Left ventricle myocardium inferior (tissue), 1 donor: Measurements from ENCODE around the gene CTPS1. TPM values are rescaled to one million over a fixed set of nuclear protein-coding genes. Genes with fewer than 3 reads are reported as not detected.

Source experiments
- DNase-seq: peaks from one replicate; pipeline ENCODE4 v3.0.0-alpha.2; 2020
- H3K27ac ChIP-seq: fragments of 200-600 bp; replicated peaks from 2 replicates; pipeline ENCODE4 v1.8.0; 2021
- H3K27me3 ChIP-seq: fragments of 200-600 bp; 2 replicates; pipeline ENCODE4 v1.8.0; 2021; ENCODE audit warnings: low read depth
- H3K36me3 ChIP-seq: fragments of 200-600 bp; 2 replicates; pipeline ENCODE4 v1.8.0; 2021
- H3K4me1 ChIP-seq: fragments of 200-600 bp; 2 replicates; pipeline ENCODE4 v1.8.0; 2021
- H3K4me3 ChIP-seq: fragments of 200-600 bp; 2 replicates; pipeline ENCODE4 v1.8.0; 2021; ENCODE audit warnings: mild to moderate bottlenecking, moderate library complexity
- H3K9me3 ChIP-seq: fragments of 200-600 bp; replicated peaks from 2 replicates; pipeline ENCODE4 v1.8.0; 2021
- intact Hi-C: fragments of 100-400 bp; cut with micrococcal nuclease; formaldehyde crosslinking; loops from one replicate; pipeline ENCODE4 v1.11.0; 2022
- total RNA-seq: library from RNA; stranded (reverse); fragmentation: NEBNext Ultra II Directional; extraction: Animal tissue kit (Norgen Biotek cat#: 25700); gene quantifications from one replicate; pipeline ENCODE4 v1.2.1, GENCODE V29; 2021
- TF ChIP-seq, protein P1 (sequence below): fragments of 200-600 bp; IDR thresholded peaks from 2 replicates; pipeline ENCODE4 v1.8.0; 2021; ENCODE audit warnings: antibody characterized with exemption, mild to moderate bottlenecking, borderline replicate concordance
- donor health status: DM: no; HTN: yes; CAD: no; lungs with severe emphysema.

The CTPS1 gene
- total RNA-seq, 1 donor from 2014 or later = 7.1 TPM

GRCh38 chr1:41021526-41022308, 42.2 kb downstream of the CTPS1 start, which contains the start of gene SLFNL1:
SLFNL1 (minus strand) TSS chr1:41021725; CDS start chr1:41020660, 1,065 bp downstream.
- DNase-seq = peak; percentile 40
- H3K27ac ChIP-seq = peak within 1 kb of the TSS; percentile 56
- peaks cover 18% of the 10 kb centered on the region for H3K4me1 ChIP-seq
- no peaks in the 10 kb centered on the region for H3K27me3 ChIP-seq
- no peaks in the 10 kb centered on the region for H3K9me3 ChIP-seq
- TF ChIP-seq, protein P1, sequence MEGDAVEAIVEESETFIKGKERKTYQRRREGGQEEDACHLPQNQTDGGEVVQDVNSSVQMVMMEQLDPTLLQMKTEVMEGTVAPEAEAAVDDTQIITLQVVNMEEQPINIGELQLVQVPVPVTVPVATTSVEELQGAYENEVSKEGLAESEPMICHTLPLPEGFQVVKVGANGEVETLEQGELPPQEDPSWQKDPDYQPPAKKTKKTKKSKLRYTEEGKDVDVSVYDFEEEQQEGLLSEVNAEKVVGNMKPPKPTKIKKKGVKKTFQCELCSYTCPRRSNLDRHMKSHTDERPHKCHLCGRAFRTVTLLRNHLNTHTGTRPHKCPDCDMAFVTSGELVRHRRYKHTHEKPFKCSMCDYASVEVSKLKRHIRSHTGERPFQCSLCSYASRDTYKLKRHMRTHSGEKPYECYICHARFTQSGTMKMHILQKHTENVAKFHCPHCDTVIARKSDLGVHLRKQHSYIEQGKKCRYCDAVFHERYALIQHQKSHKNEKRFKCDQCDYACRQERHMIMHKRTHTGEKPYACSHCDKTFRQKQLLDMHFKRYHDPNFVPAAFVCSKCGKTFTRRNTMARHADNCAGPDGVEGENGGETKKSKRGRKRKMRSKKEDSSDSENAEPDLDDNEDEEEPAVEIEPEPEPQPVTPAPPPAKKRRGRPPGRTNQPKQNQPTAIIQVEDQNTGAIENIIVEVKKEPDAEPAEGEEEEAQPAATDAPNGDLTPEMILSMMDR = no peak
- intact Hi-C loops = no loop called here
- no peak within 1 kb of the TSS for H3K4me3 ChIP-seq
- H3K36me3 ChIP-seq = peaks cover 25% of the 10 kb centered on the region

- H3K36me3 ChIP-seq = peaks cover 29% of the 10 kb centered on the region
- intact Hi-C loops = no loop called here
- TF ChIP-seq, protein P1 = no peak
Observed at GRCh38 chr1:41022424-41022823, 42.9 kb downstream of the CTPS1 start.

GRCh38 chr1:41023279-41023990, 43.9 kb downstream of the CTPS1 start:
- H3K27ac ChIP-seq = no peak overlapping the region
- H3K27me3 ChIP-seq = no peaks in the 10 kb centered on the region
- DNase-seq = no peak
- TF ChIP-seq, protein P1 = no peak
- H3K4me3 ChIP-seq = no peak overlapping the region
- H3K4me1 ChIP-seq = peaks cover 18% of the 10 kb centered on the region
- H3K9me3 ChIP-seq = no peaks in the 10 kb centered on the region
- intact Hi-C loops = no loop called here
- H3K36me3 ChIP-seq = peaks cover 34% of the 10 kb centered on the region

More at GRCh38 chr1:41022424-41022823, 42.9 kb downstream of the CTPS1 start:
- Histone ChIP-seq H3K9me3 (no peaks in the 10 kb centered on the region), H3K4me3 (no peak overlapping the region), H3K4me1 (peaks cover 18% of the 10 kb centered on the region), H3K27me3 (no peaks in the 10 kb centered on the region), H3K27ac (peak overlapping the region; percentile 56)
- DNase-seq = no peak

DNA sequence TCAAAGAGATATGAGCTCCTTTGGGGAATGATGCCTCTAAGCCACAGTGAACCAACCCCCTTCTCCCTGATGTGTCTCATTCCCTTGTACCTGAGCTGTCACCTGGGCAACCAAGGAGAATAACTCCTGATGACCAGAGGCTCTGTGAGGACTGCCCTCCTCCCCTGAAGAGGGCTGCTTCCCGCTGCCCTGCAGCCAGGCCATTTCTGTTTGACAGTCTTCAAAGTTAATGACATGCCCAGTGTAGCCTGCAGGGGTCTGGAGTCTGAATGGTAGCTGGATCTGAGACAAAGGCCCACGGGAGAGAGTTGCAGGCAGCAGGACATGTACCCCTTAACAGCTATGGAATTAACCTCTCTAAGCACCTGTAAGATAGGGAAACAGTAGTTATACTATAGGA, 45.5 kb downstream of the CTPS1 start:
- no peak overlapping the region for H3K4me3 ChIP-seq

More for the DNA sequence above, 45.5 kb downstream of the CTPS1 start:
- Histone ChIP-seq H3K27ac (no peak overlapping the region), H3K9me3 (no peaks in the 10 kb centered on the region), H3K4me1 (peaks cover 18% of the 10 kb centered on the region), H3K36me3 (peaks cover 40% of the 10 kb centered on the region), H3K27me3 (no peaks in the 10 kb centered on the region)
- intact Hi-C loops = no loop called here
- DNase-seq = no peak
- TF ChIP-seq, protein P1 = no peak
